ENCODE data around the gene KIF23.
A peak's percentile ranks its signal among the peaks of the same experiment; 100 is the strongest.

KIF23 gene

GRCh38 chr15:69457304-69458280 is 43.4 kb downstream of the KIF23 start:
- Histone ChIP-seq H3K4me1 (ENCODE audit: insufficient read depth, low read length) (peaks cover 38% of the 10 kb centered on the region), H3K27ac (ENCODE audit: low read depth, low read length) (no peak overlapping the region), H3K9me3 (ENCODE audit: low read length) (no peaks in the 10 kb centered on the region), H3K4me3 (ENCODE audit: low read depth in 1 of 2, low read length in 2 of 2) (no peak overlapping the region), H3K36me3 (ENCODE audit: insufficient read depth, low read length) (peaks cover 24% of the 10 kb centered on the region), H3K9ac (ENCODE audit: low read length) (no peak overlapping the region), H3K27me3 (ENCODE audit: control insufficient read depth in 1 of 2, insufficient read depth in 2 of 2, low read length in 2 of 2) (no peaks in the 10 kb centered on the region)

DNA sequence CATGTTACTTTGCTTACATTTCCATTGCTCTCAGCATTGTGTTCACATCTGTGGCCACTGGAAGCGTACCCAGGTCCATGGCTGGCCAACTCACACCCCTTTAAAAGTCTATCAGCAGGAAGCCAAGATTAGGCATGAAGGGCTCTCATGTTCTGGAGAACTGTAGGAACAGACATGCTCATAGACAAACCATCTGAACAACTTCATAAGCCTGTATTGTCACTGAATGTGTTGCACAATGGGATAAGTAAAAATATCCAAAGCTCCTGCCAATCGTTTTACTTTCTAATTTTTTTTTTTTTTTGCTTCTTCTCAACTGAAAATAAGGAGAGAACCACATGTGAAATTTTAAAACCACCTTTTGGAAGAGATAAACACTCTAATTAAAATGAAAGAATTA is 44.9 kb downstream of the KIF23 start:
- Histone ChIP-seq H3K4me3 (ENCODE audit: low read depth in 1 of 2, low read length in 2 of 2) (no peak overlapping the region), H3K27me3 (ENCODE audit: control insufficient read depth in 1 of 2, insufficient read depth in 2 of 2, low read length in 2 of 2) (no peaks in the 10 kb centered on the region), H3K27ac (ENCODE audit: low read depth, low read length) (no peak overlapping the region), H3K4me1 (ENCODE audit: insufficient read depth, low read length) (peaks cover 46% of the 10 kb centered on the region), H3K9ac (ENCODE audit: low read length) (no peak overlapping the region), H3K9me3 (ENCODE audit: low read length) (no peaks in the 10 kb centered on the region), H3K36me3 (ENCODE audit: insufficient read depth, low read length) (peaks cover 24% of the 10 kb centered on the region)

DNA sequence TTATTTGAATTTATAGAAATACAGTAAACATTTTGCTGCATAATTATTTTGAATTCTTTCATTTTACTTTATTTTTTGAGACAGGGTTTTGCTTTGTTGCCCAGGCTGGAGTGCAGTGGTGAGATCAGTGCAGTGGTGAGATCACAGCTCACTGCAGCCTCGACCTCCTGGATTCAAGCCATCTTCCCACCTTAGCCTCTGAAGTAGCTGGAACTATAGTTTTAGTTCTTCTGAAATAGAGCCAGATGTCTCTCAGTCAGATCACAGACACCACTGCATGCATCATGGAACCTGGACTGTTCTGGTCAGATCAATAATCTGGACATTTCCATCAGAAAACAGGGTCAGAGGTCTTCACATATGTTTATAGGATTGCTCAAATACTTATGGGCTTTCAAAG is 46.3 kb downstream of the KIF23 start:
- H3K27me3 ChIP-seq (ENCODE audit: control insufficient read depth in 1 of 2, insufficient read depth in 2 of 2, low read length in 2 of 2) = no peaks in the 10 kb centered on the region
- no peak overlapping the region for H3K27ac ChIP-seq (ENCODE audit: low read depth, low read length)
- peaks cover 19% of the 10 kb centered on the region for H3K36me3 ChIP-seq (ENCODE audit: insufficient read depth, low read length)
- H3K9me3 ChIP-seq (ENCODE audit: low read length) = no peaks in the 10 kb centered on the region
- no peak overlapping the region for H3K4me3 ChIP-seq (ENCODE audit: low read depth in 1 of 2, low read length in 2 of 2)
- H3K4me1 ChIP-seq (ENCODE audit: insufficient read depth, low read length) = peaks cover 36% of the 10 kb centered on the region
- no peak overlapping the region for H3K9ac ChIP-seq (ENCODE audit: low read length)

- H3K4me1 ChIP-seq (ENCODE audit: insufficient read depth, low read length) = peaks cover 37% of the 10 kb centered on the region
- peaks cover 5% of the 10 kb centered on the region for H3K36me3 ChIP-seq (ENCODE audit: insufficient read depth, low read length)
- no peak overlapping the region for H3K9ac ChIP-seq (ENCODE audit: low read length)
- H3K27me3 ChIP-seq (ENCODE audit: control insufficient read depth in 1 of 2, insufficient read depth in 2 of 2, low read length in 2 of 2) = no peaks in the 10 kb centered on the region
- no peaks in the 10 kb centered on the region for H3K9me3 ChIP-seq (ENCODE audit: low read length)
- peak overlapping the region; percentile 55 for H3K27ac ChIP-seq (ENCODE audit: low read depth, low read length)
- H3K4me3 ChIP-seq (ENCODE audit: low read depth in 1 of 2, low read length in 2 of 2) = peak overlapping the region; percentile 65 to 89
These were observed 47.9 kb downstream of the KIF23 start for GRCh38 chr15:69462030-69462492.

DNA sequence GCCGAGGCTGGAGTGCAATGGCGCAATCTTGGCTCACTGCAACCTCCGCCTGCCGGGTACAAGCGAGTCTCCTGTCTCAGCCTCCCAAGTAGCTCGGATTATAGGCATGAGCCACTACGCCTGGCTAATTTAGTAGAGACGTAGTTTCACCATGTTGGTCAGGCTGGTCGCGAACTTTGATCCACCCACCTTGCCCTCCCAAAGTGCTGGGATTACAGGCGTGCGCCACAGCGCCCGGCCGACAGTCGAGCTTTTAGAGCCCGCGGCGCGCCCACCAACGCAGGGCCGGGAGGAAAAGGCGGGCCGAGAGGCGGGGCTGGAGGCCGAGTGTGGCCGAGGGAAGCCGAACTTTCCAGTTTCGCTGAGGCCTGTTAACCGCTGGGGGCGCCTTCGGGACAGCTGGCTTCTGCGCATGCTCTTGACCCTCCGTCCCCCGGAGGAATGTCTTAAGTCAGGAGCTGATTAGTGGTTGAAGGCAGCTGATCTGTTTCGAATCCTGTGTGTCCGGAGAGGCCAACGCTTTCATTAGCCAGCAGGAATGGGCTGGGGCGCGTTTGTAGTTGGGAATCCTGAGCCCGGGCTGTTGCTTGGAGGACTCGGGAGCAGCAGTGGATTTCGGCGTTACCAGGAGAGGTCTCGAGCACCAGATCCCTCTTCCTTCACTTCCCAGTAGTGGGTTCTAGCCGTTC is 48.5 kb downstream of the KIF23 start:
- Histone ChIP-seq H3K27me3 (ENCODE audit: control insufficient read depth in 1 of 2, insufficient read depth in 2 of 2, low read length in 2 of 2) (no peaks in the 10 kb centered on the region), H3K27ac (ENCODE audit: low read depth, low read length) (peak overlapping the region; percentile 93), H3K4me3 (ENCODE audit: low read depth in 1 of 2, low read length in 2 of 2) (peak overlapping the region; percentile 65 to 89), H3K4me1 (ENCODE audit: insufficient read depth, low read length) (peaks cover 37% of the 10 kb centered on the region), H3K36me3 (ENCODE audit: insufficient read depth, low read length) (peaks cover under 1% of the 10 kb centered on the region), H3K9ac (ENCODE audit: low read length) (peak overlapping the region; percentile 95), H3K9me3 (ENCODE audit: low read length) (no peaks in the 10 kb centered on the region)

DNA sequence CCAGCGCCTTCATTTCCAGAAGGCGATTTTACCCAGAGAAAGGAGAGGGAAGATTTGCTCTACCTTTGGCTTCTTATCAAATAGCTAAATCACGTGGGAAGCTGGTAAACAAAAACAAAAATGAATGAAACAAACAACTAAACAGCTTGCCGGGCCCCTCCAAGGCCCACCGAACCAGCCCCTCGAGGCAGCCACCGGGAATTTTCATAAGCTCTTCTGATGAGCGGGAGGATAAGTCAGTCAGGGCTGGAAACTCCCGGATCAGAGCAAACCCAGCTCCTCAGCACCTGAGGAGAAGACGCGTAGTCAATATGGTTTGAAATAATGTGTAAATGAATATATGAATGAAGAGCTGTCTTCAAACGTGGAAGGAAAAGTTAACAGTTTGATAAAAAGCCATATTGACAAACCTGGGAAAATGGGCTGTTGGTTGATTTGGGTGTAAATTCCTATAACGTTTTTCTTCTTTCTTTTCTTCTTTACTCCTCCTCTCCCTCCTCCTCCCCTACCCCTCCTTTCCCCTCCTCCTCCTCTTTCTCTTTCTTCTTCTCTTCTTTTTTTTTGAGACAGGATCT is 49.1 kb downstream of the KIF23 start:
- no peaks in the 10 kb centered on the region for H3K36me3 ChIP-seq (ENCODE audit: insufficient read depth, low read length)
- H3K4me1 ChIP-seq (ENCODE audit: insufficient read depth, low read length) = peaks cover 37% of the 10 kb centered on the region
- peak overlapping the region; percentile 93 for H3K27ac ChIP-seq (ENCODE audit: low read depth, low read length)
- H3K9me3 ChIP-seq (ENCODE audit: low read length) = no peaks in the 10 kb centered on the region
- H3K27me3 ChIP-seq (ENCODE audit: control insufficient read depth in 1 of 2, insufficient read depth in 2 of 2, low read length in 2 of 2) = no peaks in the 10 kb centered on the region
- H3K4me3 ChIP-seq (ENCODE audit: low read depth in 1 of 2, low read length in 2 of 2) = peak overlapping the region; percentile 65 to 89
- H3K9ac ChIP-seq (ENCODE audit: low read length) = peak overlapping the region; percentile 95

- Histone ChIP-seq H3K27ac (ENCODE audit: low read depth, low read length) (no peak overlapping the region), H3K9ac (ENCODE audit: low read length) (no peak overlapping the region), H3K36me3 (ENCODE audit: insufficient read depth, low read length) (no peaks in the 10 kb centered on the region), H3K27me3 (ENCODE audit: control insufficient read depth in 1 of 2, insufficient read depth in 2 of 2, low read length in 2 of 2) (no peaks in the 10 kb centered on the region), H3K9me3 (ENCODE audit: low read length) (no peaks in the 10 kb centered on the region), H3K4me1 (ENCODE audit: insufficient read depth, low read length) (peaks cover 37% of the 10 kb centered on the region), H3K4me3 (ENCODE audit: low read depth in 1 of 2, low read length in 2 of 2) (no peak overlapping the region)
These were observed 51.1 kb downstream of the KIF23 start for GRCh38 chr15:69465253-69465652.

DNA sequence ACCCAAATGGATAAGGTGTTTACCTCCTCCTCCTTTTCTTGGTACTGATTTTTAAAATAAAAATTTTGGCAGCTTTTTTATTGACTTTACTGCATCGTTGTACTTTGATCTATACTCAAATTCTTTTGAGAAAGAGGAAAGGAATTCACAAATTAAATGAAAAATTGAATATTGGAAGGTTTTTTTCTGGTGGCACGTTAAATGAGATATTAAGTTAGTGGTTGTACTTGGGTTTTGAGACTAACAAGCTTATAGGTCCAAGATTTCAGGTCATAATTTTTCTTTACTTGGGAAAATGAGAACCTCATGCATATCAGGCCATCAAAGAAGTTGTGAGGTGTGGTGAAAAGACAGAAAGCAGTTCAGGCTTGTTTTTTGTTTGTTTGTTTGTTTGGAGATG is 52.6 kb downstream of the KIF23 start:
- no peaks in the 10 kb centered on the region for H3K36me3 ChIP-seq (ENCODE audit: insufficient read depth, low read length)
- H3K27me3 ChIP-seq (ENCODE audit: control insufficient read depth in 1 of 2, insufficient read depth in 2 of 2, low read length in 2 of 2) = no peaks in the 10 kb centered on the region
- H3K4me1 ChIP-seq (ENCODE audit: insufficient read depth, low read length) = peaks cover 25% of the 10 kb centered on the region
- H3K27ac ChIP-seq (ENCODE audit: low read depth, low read length) = no peak overlapping the region
- no peak overlapping the region for H3K4me3 ChIP-seq (ENCODE audit: low read depth in 1 of 2, low read length in 2 of 2)
- H3K9me3 ChIP-seq (ENCODE audit: low read length) = no peaks in the 10 kb centered on the region
- H3K9ac ChIP-seq (ENCODE audit: low read length) = no peak overlapping the region

DNA sequence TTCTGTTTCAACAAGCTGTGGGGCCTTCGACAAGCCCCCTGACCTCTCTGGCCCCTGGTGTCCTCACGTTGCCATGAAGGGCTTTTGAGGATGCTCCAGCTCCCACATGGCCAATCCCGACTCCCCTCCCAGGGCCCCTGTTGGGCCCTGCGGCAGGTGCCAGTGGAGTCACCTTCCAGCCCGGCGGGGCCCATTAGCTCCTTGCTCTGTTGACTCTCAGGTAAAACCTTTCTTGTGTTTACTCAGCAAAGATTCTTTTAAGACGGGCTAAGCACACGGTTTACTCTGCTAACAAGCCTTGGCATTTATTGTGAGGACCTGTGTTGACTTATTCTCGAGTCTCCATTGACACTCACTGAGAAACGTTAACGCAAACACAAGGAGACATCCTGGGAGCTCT is 53.5 kb downstream of the KIF23 start:
- Histone ChIP-seq H3K9me3 (ENCODE audit: low read length) (no peaks in the 10 kb centered on the region), H3K27ac (ENCODE audit: low read depth, low read length) (no peak overlapping the region), H3K36me3 (ENCODE audit: insufficient read depth, low read length) (no peaks in the 10 kb centered on the region), H3K4me1 (ENCODE audit: insufficient read depth, low read length) (peaks cover 19% of the 10 kb centered on the region), H3K4me3 (ENCODE audit: low read depth in 1 of 2, low read length in 2 of 2) (no peak overlapping the region), H3K27me3 (ENCODE audit: control insufficient read depth in 1 of 2, insufficient read depth in 2 of 2, low read length in 2 of 2) (no peaks in the 10 kb centered on the region), H3K9ac (ENCODE audit: low read length) (no peak overlapping the region)

- Histone ChIP-seq H3K9ac (ENCODE audit: low read length) (no peak overlapping the region), H3K4me1 (ENCODE audit: insufficient read depth, low read length) (peaks cover 13% of the 10 kb centered on the region), H3K27ac (ENCODE audit: low read depth, low read length) (no peak overlapping the region), H3K9me3 (ENCODE audit: low read length) (no peaks in the 10 kb centered on the region), H3K36me3 (ENCODE audit: insufficient read depth, low read length) (no peaks in the 10 kb centered on the region), H3K4me3 (ENCODE audit: low read depth in 1 of 2, low read length in 2 of 2) (no peak overlapping the region), H3K27me3 (ENCODE audit: control insufficient read depth in 1 of 2, insufficient read depth in 2 of 2, low read length in 2 of 2) (no peaks in the 10 kb centered on the region)
These were observed 54.3 kb downstream of the KIF23 start for GRCh38 chr15:69468241-69469121.

Measured in muscle layer of colon (tissue), 2 donors.